Left ventricle myocardium inferior (tissue), 1 donor: ENCODE data around the gene PDXK. TPM values are rescaled to one million over a fixed set of nuclear protein-coding genes. Genes with fewer than 3 reads are reported as not detected.

Experiments
- DNase-seq: peaks from one replicate; pipeline ENCODE4 v3.0.0-alpha.2; 2020
- H3K27ac ChIP-seq: fragments of 200-600 bp; replicated peaks from 2 replicates; pipeline ENCODE4 v1.8.0; 2021
- H3K27me3 ChIP-seq: fragments of 200-600 bp; 2 replicates; pipeline ENCODE4 v1.8.0; 2021; ENCODE audit warnings: low read depth
- H3K36me3 ChIP-seq: fragments of 200-600 bp; 2 replicates; pipeline ENCODE4 v1.8.0; 2021
- H3K4me1 ChIP-seq: fragments of 200-600 bp; 2 replicates; pipeline ENCODE4 v1.8.0; 2021
- H3K4me3 ChIP-seq: fragments of 200-600 bp; 2 replicates; pipeline ENCODE4 v1.8.0; 2021; ENCODE audit warnings: mild to moderate bottlenecking, moderate library complexity
- H3K9me3 ChIP-seq: fragments of 200-600 bp; replicated peaks from 2 replicates; pipeline ENCODE4 v1.8.0; 2021
- intact Hi-C: fragments of 100-400 bp; cut with micrococcal nuclease; formaldehyde crosslinking; loops from one replicate; pipeline ENCODE4 v1.11.0; 2022
- total RNA-seq: library from RNA; stranded (reverse); fragmentation: NEBNext Ultra II Directional; extraction: Animal tissue kit (Norgen Biotek cat#: 25700); gene quantifications from one replicate; pipeline ENCODE4 v1.2.1, GENCODE V29; 2021
- TF ChIP-seq, protein P1 (sequence below): fragments of 200-600 bp; IDR thresholded peaks from 2 replicates; pipeline ENCODE4 v1.8.0; 2021; ENCODE audit warnings: antibody characterized with exemption, mild to moderate bottlenecking, borderline replicate concordance
- donor health status: DM: no; HTN: yes; CAD: no; lungs with severe emphysema.

Gene PDXK
- total RNA-seq, 1 donor from 2014 or later, result 88.4 TPM

DNA sequence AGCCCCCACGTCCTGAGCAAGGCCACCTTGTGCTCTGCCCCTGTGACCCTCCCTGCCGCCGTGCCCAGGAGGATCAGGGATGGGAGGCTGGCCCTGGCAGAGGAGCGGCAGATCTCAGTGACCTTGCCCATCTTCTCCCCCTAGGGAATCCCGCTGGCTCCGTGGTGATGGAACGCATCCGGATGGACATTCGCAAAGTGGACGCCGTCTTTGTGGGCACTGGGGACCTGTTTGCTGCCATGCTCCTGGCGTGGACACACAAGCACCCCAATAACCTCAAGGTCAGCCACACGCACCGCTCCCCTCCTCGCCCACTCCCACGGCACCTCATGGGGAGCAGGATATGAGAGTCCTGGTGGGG is 34.5 kb downstream of the PDXK start:
- H3K36me3 ChIP-seq, result peaks cover 82% of the 10 kb centered on the region
- no peak for DNase-seq

DNA sequence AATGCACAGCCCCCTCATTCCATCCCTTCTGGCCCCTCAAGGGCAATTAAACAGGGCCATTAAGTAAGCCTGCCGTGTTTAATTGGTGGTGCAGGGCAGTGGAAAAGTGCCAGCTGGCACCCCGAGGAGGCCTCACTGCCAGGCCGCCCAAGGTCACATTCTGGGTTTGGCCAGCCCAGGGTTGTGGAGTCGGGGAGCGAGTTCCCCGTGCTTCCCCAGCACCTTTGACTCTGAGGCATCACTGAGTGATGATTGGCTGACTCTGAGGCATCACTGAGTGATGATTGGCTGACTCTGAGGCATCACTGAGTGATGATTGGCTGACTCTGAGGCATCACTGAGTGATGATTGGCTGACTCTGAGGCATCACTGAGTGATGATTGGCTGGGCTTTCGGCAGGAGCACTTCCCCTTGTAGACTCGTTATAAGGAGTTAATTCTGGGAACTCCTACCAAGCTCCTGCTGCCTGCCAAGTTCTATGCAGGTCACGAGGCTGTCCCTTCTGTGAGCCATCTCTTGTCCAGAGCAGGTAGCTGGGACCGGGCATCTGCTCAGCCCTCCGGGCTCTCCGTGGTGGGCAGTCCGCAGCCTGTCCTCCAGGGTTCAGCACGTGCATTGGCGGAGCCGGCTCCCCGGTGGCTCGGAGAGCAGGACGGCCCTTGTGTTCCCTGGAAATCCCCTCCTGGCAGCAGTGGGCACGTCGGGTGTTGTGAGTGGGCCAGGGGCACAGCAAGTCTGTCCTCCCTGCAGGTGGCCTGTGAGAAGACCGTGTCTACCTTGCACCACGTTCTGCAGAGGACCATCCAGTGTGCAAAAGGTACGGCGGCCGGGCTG is 36.2 kb downstream of the PDXK start:
- intact Hi-C loops, result no loop called here
- DNase-seq, result no peak
- Histone ChIP-seq H3K27ac (peak overlapping the region; percentile 11), H3K4me3 (no peak overlapping the region), H3K36me3 (peaks cover 71% of the 10 kb centered on the region), H3K9me3 (no peaks in the 10 kb centered on the region), H3K27me3 (no peaks in the 10 kb centered on the region), H3K4me1 (peaks cover 18% of the 10 kb centered on the region)
- TF ChIP-seq, protein P1, sequence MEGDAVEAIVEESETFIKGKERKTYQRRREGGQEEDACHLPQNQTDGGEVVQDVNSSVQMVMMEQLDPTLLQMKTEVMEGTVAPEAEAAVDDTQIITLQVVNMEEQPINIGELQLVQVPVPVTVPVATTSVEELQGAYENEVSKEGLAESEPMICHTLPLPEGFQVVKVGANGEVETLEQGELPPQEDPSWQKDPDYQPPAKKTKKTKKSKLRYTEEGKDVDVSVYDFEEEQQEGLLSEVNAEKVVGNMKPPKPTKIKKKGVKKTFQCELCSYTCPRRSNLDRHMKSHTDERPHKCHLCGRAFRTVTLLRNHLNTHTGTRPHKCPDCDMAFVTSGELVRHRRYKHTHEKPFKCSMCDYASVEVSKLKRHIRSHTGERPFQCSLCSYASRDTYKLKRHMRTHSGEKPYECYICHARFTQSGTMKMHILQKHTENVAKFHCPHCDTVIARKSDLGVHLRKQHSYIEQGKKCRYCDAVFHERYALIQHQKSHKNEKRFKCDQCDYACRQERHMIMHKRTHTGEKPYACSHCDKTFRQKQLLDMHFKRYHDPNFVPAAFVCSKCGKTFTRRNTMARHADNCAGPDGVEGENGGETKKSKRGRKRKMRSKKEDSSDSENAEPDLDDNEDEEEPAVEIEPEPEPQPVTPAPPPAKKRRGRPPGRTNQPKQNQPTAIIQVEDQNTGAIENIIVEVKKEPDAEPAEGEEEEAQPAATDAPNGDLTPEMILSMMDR, result no peak

More for the DNA sequence above, 34.5 kb downstream of the PDXK start:
- H3K4me3 ChIP-seq, result no peak overlapping the region
- H3K9me3 ChIP-seq, result no peaks in the 10 kb centered on the region
- TF ChIP-seq, protein P1, result no peak
- peaks cover 18% of the 10 kb centered on the region for H3K4me1 ChIP-seq
- H3K27me3 ChIP-seq, result no peaks in the 10 kb centered on the region
- intact Hi-C loops, result no loop called here
- no peak overlapping the region for H3K27ac ChIP-seq

DNA sequence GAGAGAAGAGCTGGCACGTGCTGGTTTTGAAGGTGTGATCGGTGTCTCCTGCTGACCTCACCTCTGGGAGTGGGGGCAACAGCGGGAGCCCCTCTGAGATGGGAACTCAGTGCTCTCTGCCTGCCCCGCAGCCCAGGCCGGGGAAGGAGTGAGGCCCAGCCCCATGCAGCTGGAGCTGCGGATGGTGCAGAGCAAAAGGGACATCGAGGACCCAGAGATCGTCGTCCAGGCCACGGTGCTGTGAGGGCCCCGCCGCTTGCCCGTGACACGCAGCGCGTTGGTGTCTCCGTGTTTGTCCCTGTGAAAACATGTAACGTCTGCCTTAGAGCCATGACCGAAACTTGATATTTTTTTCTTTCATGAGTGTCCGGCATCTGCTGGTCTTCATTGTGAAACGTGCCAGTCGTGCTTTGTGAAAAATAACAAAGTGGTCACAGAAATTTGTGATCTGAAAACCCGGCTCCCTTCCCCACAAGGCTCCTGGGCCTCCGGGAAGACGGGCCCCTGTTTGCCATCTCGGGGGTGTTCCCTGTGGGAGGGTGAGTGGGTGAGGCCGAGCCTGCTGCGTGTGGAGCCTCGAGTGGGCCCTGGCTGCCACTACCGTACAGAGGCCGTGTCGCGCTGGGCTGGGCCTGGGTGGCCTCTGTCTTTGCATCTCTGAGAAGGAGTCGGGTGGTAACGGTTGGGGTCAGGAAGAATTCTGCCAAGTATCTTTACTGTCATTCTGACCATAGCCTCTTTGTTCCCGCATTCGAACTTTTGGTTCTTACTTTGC is 37.1 kb downstream of the PDXK start:
- H3K4me3 ChIP-seq, result no peak overlapping the region
- H3K27me3 ChIP-seq, result no peaks in the 10 kb centered on the region
- H3K4me1 ChIP-seq, result peaks cover 18% of the 10 kb centered on the region
- DNase-seq, result no peak
- intact Hi-C loops, result no loop called here
- H3K27ac ChIP-seq, result no peak overlapping the region
- H3K9me3 ChIP-seq, result no peaks in the 10 kb centered on the region
- TF ChIP-seq, protein P1, result no peak
- H3K36me3 ChIP-seq, result peaks cover 75% of the 10 kb centered on the region

DNA sequence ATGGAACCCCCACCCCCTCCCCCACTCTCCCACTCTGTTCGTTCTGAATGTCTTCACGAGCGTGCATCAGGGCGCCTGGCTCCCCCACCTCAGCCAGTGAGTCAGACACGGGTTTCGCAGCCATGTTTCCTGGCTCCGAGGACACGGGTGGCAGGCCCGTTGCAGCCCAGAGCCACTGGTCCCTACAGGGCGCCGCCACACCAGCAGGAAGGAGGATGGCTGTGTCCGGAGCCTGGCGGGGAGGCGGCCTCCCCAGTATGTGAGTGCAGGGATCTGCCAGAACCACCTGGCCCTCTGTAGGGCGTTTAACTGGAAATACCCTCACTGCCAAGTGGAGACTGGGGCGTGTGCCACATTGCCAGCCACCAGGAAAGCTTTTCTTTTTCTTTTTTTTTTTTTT is 38.7 kb downstream of the PDXK start:
- DNase-seq, result no peak
- Histone ChIP-seq H3K27me3 (no peaks in the 10 kb centered on the region), H3K9me3 (no peaks in the 10 kb centered on the region), H3K4me3 (no peak overlapping the region), H3K36me3 (peaks cover 68% of the 10 kb centered on the region), H3K27ac (peak overlapping the region; percentile 53), H3K4me1 (peaks cover 18% of the 10 kb centered on the region)
- intact Hi-C loops, result no loop called here
- TF ChIP-seq, protein P1, result no peak

DNA sequence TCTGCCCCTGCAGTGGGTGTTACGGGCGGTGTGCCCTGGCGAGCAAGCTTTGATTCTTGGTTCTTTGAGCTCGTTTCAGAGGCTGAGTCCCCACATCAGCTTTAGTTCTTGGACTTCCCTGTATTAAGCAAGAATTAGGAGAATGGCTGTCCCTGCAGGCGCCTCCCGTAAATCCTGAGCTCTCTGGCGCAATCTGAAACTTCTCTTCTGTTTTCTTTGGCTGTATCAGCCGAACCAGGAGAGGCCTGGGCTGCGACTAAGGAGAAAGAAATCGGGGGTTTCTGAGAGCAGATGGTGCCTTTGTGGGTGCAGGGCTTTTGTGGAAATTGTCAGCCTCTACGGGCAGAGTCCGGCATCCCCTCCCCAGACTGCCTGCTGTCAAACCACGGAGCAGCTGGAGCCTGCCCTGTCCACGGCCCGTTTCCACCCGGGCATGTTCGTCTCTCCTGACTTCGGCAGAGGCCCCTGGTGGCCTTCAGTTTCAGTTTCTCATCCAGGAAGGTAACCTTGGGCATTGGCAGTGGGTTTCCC is 39.2 kb downstream of the PDXK start:
- Histone ChIP-seq H3K4me3 (peak overlapping the region; percentile 42), H3K4me1 (peaks cover 18% of the 10 kb centered on the region), H3K27ac (peak overlapping the region; percentile 53), H3K27me3 (no peaks in the 10 kb centered on the region), H3K36me3 (peaks cover 68% of the 10 kb centered on the region), H3K9me3 (peaks cover 5% of the 10 kb centered on the region)
- TF ChIP-seq, protein P1, result no peak
- intact Hi-C loops, result no loop called here
- no peak for DNase-seq
